ENCODE measurements around the gene LITAF.

The LITAF gene

GRCh38 chr16:11550791-11551498, 35.8 kb downstream of the LITAF start:
- DNase-seq (ENCODE audit: low read depth): no peak

GRCh38 chr16:11547118-11547916, 39.4 kb downstream of the LITAF start:
- no peak for DNase-seq (ENCODE audit: low read depth)

GRCh38 chr16:11546608-11547061, 40.1 kb downstream of the LITAF start:
- DNase-seq (ENCODE audit: low read depth): no peak

- DNase-seq (ENCODE audit: low read depth): no peak
Measured at GRCh38 chr16:11543661-11544393, 42.9 kb downstream of the LITAF start.

- DNase-seq (ENCODE audit: low read depth): no peak
Measured at GRCh38 chr16:11542069-11542744, 44.5 kb downstream of the LITAF start.

GRCh38 chr16:11539641-11540050, 47.1 kb downstream of the LITAF start:
- no peak for DNase-seq (ENCODE audit: low read depth)

GRCh38 chr16:11538880-11539279, 47.8 kb downstream of the LITAF start:
- DNase-seq (ENCODE audit: low read depth): no peak

GRCh38 chr16:11536104-11536866, 50.4 kb downstream of the LITAF start:
- no peak for DNase-seq (ENCODE audit: low read depth)

- DNase-seq (ENCODE audit: low read depth): no peak
Measured at GRCh38 chr16:11535494-11535893, 51.2 kb downstream of the LITAF start.

- no peak for DNase-seq (ENCODE audit: low read depth)
Measured at GRCh38 chr16:11534262-11534661, 52.5 kb downstream of the LITAF start.

GRCh38 chr16:11533588-11533987, 53.1 kb downstream of the LITAF start:
- DNase-seq (ENCODE audit: low read depth): no peak

GRCh38 chr16:11530171-11530940, 56.4 kb downstream of the LITAF start:
- no peak for DNase-seq (ENCODE audit: low read depth)

GRCh38 chr16:11529285-11529684, 57.4 kb downstream of the LITAF start:
- no peak for DNase-seq (ENCODE audit: low read depth)

- no peak for DNase-seq (ENCODE audit: low read depth)
Measured at GRCh38 chr16:11528053-11528452, 58.7 kb downstream of the LITAF start.

GRCh38 chr16:11526655-11527350, 59.9 kb downstream of the LITAF start:
- DNase-seq (ENCODE audit: low read depth): no peak

- no peak for DNase-seq (ENCODE audit: low read depth)
Measured at GRCh38 chr16:11524098-11524760, 62.5 kb downstream of the LITAF start.

- no peak for DNase-seq (ENCODE audit: low read depth)
Measured at GRCh38 chr16:11521055-11521454, 65.7 kb downstream of the LITAF start.

- no peak for DNase-seq (ENCODE audit: low read depth)
Measured at GRCh38 chr16:11520442-11520841, 66.3 kb downstream of the LITAF start.

- DNase-seq (ENCODE audit: low read depth): no peak
Measured at GRCh38 chr16:11517961-11518360, 68.8 kb downstream of the LITAF start.

Measured in stimulated activated CD4-positive, alpha-beta T cell treated with anti-CD3 and anti-CD28 coated beads, Interleukin-2, amount 100 ng/mL, for 4 hours (primary cell).